Activated CD8-positive, alpha-beta T cell treated with anti-CD3 and anti-CD28 coated beads, Interleukin-2, amount 10 ng/mL, durations not matched to agents 7 days and 5 days (primary cell): Measurements from ENCODE around the gene CXCL12. TPM values are rescaled to one million over a fixed set of nuclear protein-coding genes. Genes with fewer than 3 reads are reported as not detected.

ENCODE experiments used
- ATAC-seq: fragments of 150-1000 bp; cut with Tn5 transposase; one replicate; pipeline ENCODE4 v1.10.0; 2021; ENCODE audit warnings: moderate library complexity
- CTCF ChIA-PET: fragments of 350-600 bp; sonication (Branson Sonifier 250); formaldehyde crosslinking; loops from one replicate; lab custom pipeline; 2021; ENCODE audit warnings: antibody characterized with exemption; lab: Charles Lee
- POLR2A ChIA-PET: fragments of 350-600 bp; sonication (Branson Sonifier 250); formaldehyde crosslinking; loops from one replicate; lab custom pipeline; 2021; ENCODE audit warnings: antibody characterized with exemption; lab: Charles Lee
- DNase-seq: peaks from one replicate; pipeline ENCODE4 v3.0.0-alpha.2; 2020
- H3K27ac Mint-ChIP-seq: one replicate; pipeline ENCODE4 v1.8.0; 2021; ENCODE audit warnings: mild to moderate bottlenecking, mixed read lengths
- H3K27me3 Mint-ChIP-seq: one replicate; pipeline ENCODE4 v1.8.0; 2021; ENCODE audit warnings: low read depth, mixed read lengths
- H3K36me3 Mint-ChIP-seq: one replicate; pipeline ENCODE4 v1.8.0; 2021; ENCODE audit warnings: low read depth, mixed read lengths
- H3K4me1 Mint-ChIP-seq: one replicate; pipeline ENCODE4 v1.8.0; 2021; ENCODE audit warnings: low read depth, mixed read lengths
- H3K4me3 Mint-ChIP-seq: one replicate; pipeline ENCODE4 v1.8.0; 2021; ENCODE audit warnings: mild to moderate bottlenecking, mixed read lengths
- H3K9me3 Mint-ChIP-seq: one replicate; pipeline ENCODE4 v1.8.0; 2022; ENCODE audit warnings: mixed read lengths; ENCODE audit not compliant: insufficient read depth
- total RNA-seq, 2 experiments: library from RNA; stranded (reverse); gene quantifications; one replicate each; pipeline ENCODE4 v1.2.3, GENCODE V29; 2021

Gene CXCL12
- total RNA-seq, 2 experiments from 2014 or later, result not detected

DNA sequence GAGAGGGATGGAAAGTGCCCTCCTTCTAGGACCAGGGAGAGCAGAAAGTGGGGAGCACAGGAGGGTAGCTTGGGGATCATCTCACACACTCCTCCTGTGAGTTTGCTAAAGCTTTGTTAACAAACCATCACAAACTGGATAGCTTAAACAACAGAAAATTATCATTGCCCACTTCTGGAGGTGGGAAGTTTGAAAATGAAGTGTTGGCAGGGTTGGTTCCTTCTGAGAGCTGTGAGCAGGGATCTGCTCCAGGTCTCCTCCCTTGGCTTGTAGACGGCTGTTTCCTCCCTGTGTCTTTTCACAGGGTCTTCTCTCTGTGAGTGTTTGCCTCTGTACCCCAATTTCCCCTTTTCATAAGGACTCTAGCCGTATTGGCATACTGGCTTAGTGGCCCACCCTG lies 32.0 kb upstream of the CXCL12 start:
- ChIA-PET POLR2A (no interaction called here), CTCF (no interaction called here)
- no peak for DNase-seq
- Mint-ChIP-seq H3K27ac (no peak overlapping the region), H3K9me3 (peaks cover 1% of the 10 kb centered on the region), H3K27me3 (no peaks in the 10 kb centered on the region), H3K4me1 (peaks cover 9% of the 10 kb centered on the region), H3K36me3 (no peaks in the 10 kb centered on the region), H3K4me3 (no peak overlapping the region)
- ATAC-seq, result no peak

- Mint-ChIP-seq H3K27ac (no peak overlapping the region), H3K4me1 (peaks cover 9% of the 10 kb centered on the region), H3K4me3 (no peak overlapping the region), H3K36me3 (no peaks in the 10 kb centered on the region), H3K9me3 (peaks cover 3% of the 10 kb centered on the region), H3K27me3 (no peaks in the 10 kb centered on the region)
- DNase-seq (no peak), ATAC-seq (no peak)
- CTCF ChIA-PET, result no interaction called here
- POLR2A ChIA-PET, result no interaction called here
Observed at GRCh38 chr10:44416021-44416771, 31.3 kb upstream of the CXCL12 start.

- POLR2A ChIA-PET, result no interaction called here
Observed at GRCh38 chr10:44415121-44415520, 30.2 kb upstream of the CXCL12 start.

GRCh38 chr10:44413416-44413815 lies 28.5 kb upstream of the CXCL12 start:
- Mint-ChIP-seq H3K4me1 (no peaks in the 10 kb centered on the region), H3K9me3 (peaks cover 3% of the 10 kb centered on the region), H3K27ac (no peak overlapping the region), H3K4me3 (no peak overlapping the region), H3K27me3 (no peaks in the 10 kb centered on the region), H3K36me3 (no peaks in the 10 kb centered on the region)
- POLR2A ChIA-PET, result no interaction called here
- ATAC-seq, result no peak
- no peak for DNase-seq
- CTCF ChIA-PET, result no interaction called here

More at GRCh38 chr10:44415121-44415520, 30.2 kb upstream of the CXCL12 start:
- CTCF ChIA-PET, result no interaction called here
- peaks cover 5% of the 10 kb centered on the region for H3K4me1 Mint-ChIP-seq
- H3K27me3 Mint-ChIP-seq, result no peaks in the 10 kb centered on the region
- no peak overlapping the region for H3K4me3 Mint-ChIP-seq
- ATAC-seq (no peak), DNase-seq (no peak)
- H3K27ac Mint-ChIP-seq, result no peak overlapping the region
- H3K36me3 Mint-ChIP-seq, result no peaks in the 10 kb centered on the region
- peaks cover 3% of the 10 kb centered on the region for H3K9me3 Mint-ChIP-seq

GRCh38 chr10:44411251-44411650 lies 26.4 kb upstream of the CXCL12 start:
- no peak for ATAC-seq
- Mint-ChIP-seq H3K36me3 (no peaks in the 10 kb centered on the region), H3K27ac (no peak overlapping the region), H3K9me3 (peaks cover 3% of the 10 kb centered on the region), H3K4me3 (no peak overlapping the region), H3K27me3 (no peaks in the 10 kb centered on the region), H3K4me1 (no peaks in the 10 kb centered on the region)
- ChIA-PET CTCF (no interaction called here), POLR2A (no interaction called here)
- no peak for DNase-seq

DNA sequence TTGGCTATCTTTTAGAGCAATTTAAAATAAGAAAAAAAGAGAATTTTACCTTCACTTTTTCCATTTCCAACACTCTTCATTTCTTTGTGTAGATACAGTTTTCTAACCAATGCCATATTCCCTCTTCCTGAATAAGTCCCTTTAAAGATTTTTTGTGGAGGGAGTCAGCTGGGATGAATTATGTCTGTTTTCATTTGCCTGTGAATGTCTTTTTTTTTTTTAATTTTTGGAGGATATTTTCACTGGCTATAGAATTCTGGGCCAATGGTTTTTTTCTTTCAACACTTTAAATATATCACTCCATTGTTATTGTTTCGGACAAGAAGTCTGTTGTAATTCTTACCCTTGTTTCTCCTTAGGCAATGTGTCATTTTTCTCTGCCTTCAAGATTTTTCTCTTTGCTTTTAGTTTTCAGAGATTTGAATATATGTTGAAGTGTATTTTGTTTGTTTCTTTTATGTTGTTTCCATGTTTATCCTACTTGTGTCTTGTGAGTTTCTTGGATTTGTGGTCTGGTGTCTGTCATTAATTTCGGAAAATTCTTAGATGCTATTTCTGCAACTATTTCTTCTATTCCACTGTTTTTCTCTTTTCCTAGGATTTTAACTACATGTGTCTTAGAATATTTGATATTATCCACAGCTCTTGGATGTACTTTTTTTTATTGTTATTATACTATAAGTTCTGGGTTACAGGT lies 20.0 kb upstream of the CXCL12 start:
- no peak overlapping the region for H3K27ac Mint-ChIP-seq
- POLR2A ChIA-PET, result no interaction called here
- peaks cover 10% of the 10 kb centered on the region for H3K27me3 Mint-ChIP-seq
- H3K4me3 Mint-ChIP-seq, result no peak overlapping the region
- no peaks in the 10 kb centered on the region for H3K36me3 Mint-ChIP-seq
- DNase-seq (no peak), ATAC-seq (no peak)
- no peaks in the 10 kb centered on the region for H3K9me3 Mint-ChIP-seq
- CTCF ChIA-PET, result no interaction called here
- H3K4me1 Mint-ChIP-seq, result no peaks in the 10 kb centered on the region

GRCh38 chr10:44402465-44403195 lies 17.7 kb upstream of the CXCL12 start:
- DNase-seq (no peak), ATAC-seq (no peak)
- Mint-ChIP-seq H3K4me1 (no peaks in the 10 kb centered on the region), H3K36me3 (no peaks in the 10 kb centered on the region), H3K27me3 (peaks cover 10% of the 10 kb centered on the region), H3K9me3 (no peaks in the 10 kb centered on the region), H3K27ac (no peak overlapping the region), H3K4me3 (no peak overlapping the region)
- ChIA-PET POLR2A (no interaction called here), CTCF (no interaction called here)

GRCh38 chr10:44400541-44400940 lies 15.6 kb upstream of the CXCL12 start:
- no peak for ATAC-seq
- DNase-seq, result no peak
- Mint-ChIP-seq H3K36me3 (no peaks in the 10 kb centered on the region), H3K4me1 (no peaks in the 10 kb centered on the region), H3K9me3 (no peaks in the 10 kb centered on the region), H3K27me3 (peaks cover 10% of the 10 kb centered on the region), H3K27ac (no peak overlapping the region), H3K4me3 (no peak overlapping the region)
- POLR2A ChIA-PET, result no interaction called here
- CTCF ChIA-PET, result interaction anchor here (1.1 kb wide), 1 partner anchor 13 kb away, joined by 3 read pairs; no protein-coding TSS in a partner anchor

DNA sequence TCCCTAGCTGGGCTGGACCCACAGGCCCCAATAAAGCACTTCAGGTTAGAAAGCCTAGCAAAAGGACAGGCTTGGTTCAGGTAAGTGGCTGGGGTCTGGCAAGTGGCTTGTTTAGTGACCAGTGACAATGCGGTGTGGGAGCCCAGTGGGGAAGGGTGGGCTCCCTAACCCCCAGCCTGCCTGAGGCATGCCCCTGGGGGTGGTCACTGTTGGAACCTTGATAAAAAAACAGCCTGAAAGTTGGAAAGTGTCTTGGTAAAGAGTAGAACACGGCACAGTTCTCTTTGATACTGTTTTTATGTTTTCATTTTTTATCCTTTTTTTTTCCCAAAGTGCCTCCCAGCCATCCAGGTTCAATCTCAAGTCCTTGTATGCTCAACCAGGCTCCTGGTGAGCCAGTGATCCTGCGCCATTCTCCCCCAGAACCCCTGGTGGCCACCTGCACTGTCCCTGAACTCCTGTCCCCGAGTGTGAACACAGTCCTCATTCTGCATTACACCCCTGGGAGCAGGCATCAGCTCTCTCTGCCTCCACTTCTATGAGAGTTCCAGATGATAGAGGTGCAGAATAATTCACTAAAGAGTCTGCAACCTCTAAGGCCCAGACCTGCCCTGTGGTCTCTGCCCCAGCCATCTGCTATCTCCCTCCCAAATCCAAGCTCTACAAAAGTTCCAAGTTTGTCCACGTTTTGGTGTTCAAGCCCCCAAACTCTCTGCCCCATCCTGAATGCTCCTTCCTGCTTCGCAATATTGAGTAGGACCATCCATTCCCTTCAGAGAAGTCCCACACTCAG lies 15.0 kb upstream of the CXCL12 start:
- DNase-seq (no peak), ATAC-seq (no peak)
- Mint-ChIP-seq H3K4me1 (no peaks in the 10 kb centered on the region), H3K27ac (no peak overlapping the region), H3K4me3 (no peak overlapping the region), H3K36me3 (no peaks in the 10 kb centered on the region), H3K9me3 (no peaks in the 10 kb centered on the region), H3K27me3 (peaks cover 10% of the 10 kb centered on the region)
- CTCF ChIA-PET, result interaction anchor here (1.1 kb wide), 1 partner anchor 13 kb away, joined by 3 read pairs; no protein-coding TSS in a partner anchor
- POLR2A ChIA-PET, result no interaction called here

DNA sequence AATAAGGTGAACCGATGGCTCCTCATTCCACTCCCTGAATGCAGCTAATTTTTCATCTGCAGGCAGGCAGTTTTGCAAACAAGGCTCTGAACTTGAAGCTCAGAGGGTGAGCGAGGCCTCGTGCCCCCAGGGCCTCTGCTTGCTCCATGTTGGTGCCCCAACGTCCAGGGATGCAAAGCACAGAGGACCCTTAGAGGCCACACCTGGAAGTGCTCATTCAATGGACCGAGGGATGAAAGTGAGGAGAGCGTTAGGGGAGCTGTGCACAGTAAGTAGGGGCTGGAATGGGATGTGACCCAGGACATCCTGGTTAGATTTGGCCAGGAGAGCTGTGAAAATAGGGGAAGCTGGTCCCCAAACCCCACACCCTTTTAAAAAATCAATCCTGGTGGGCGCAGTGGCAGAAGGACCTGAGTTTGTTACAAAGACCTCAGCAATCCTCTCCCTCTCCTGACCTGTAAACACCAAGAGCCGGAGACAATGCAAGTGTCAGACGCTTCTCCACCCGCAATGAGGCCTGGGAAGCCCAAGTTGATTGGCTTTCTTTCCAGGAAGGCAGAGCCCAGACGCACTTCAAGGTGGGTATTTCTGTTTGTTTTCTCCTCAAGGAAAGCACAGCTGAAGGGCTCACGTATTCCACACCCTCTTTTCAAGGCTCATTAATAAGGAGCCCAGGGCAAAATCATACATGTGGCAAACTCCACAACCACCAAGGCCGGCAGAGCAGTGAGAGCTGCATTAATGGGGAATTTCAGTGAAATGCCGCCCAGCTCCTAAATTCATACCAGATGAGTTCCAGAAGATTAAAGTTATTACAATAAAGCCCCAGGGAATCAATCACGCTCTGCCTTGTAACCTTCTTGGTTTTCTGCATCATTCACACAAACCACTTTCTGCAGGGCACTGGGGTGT lies 14.1 kb upstream of the CXCL12 start:
- POLR2A ChIA-PET, result no interaction called here

GRCh38 chr10:44398271-44398670 lies 13.4 kb upstream of the CXCL12 start:
- CTCF ChIA-PET, result no interaction called here
- POLR2A ChIA-PET, result no interaction called here

More for the DNA sequence above, 14.1 kb upstream of the CXCL12 start:
- CTCF ChIA-PET, result no interaction called here
- DNase-seq (no peak), ATAC-seq (no peak)
- Mint-ChIP-seq H3K27ac (no peak overlapping the region), H3K36me3 (no peaks in the 10 kb centered on the region), H3K4me1 (no peaks in the 10 kb centered on the region), H3K27me3 (peaks cover 10% of the 10 kb centered on the region), H3K4me3 (no peak overlapping the region), H3K9me3 (no peaks in the 10 kb centered on the region)

More at GRCh38 chr10:44398271-44398670, 13.4 kb upstream of the CXCL12 start:
- H3K4me3 Mint-ChIP-seq, result no peak overlapping the region
- ATAC-seq, result no peak
- H3K36me3 Mint-ChIP-seq, result no peaks in the 10 kb centered on the region
- no peak overlapping the region for H3K27ac Mint-ChIP-seq
- no peak for DNase-seq
- no peaks in the 10 kb centered on the region for H3K4me1 Mint-ChIP-seq
- H3K27me3 Mint-ChIP-seq, result peaks cover 10% of the 10 kb centered on the region
- no peaks in the 10 kb centered on the region for H3K9me3 Mint-ChIP-seq
